Vagina (tissue), 2 donors: ENCODE results near the gene COX6B1. TPM values are rescaled to one million over a fixed set of nuclear protein-coding genes. Genes with fewer than 3 reads are reported as not detected.

ENCODE experiments used
- DNase-seq, 2 donors: peaks; one replicate each; pipeline ENCODE4 v3.0.0-alpha.2; 2017; ENCODE audit errors: extremely low spot score in 2 of 2
- H3K27ac ChIP-seq: fragments of 200-600 bp; sonication (generic); one replicate; pipeline ENCODE4 v1.5.1; 2019
- H3K27me3 ChIP-seq: fragments of 200-600 bp; sonication (generic); one replicate; pipeline ENCODE4 v1.5.1; 2019
- H3K36me3 ChIP-seq, 2 donors: fragments of 200-600 bp; sonication (generic); one replicate each; pipeline ENCODE4 v1.5.1; 2017 to 2019
- H3K4me1 ChIP-seq: fragments of 200-600 bp; sonication (generic); one replicate; pipeline ENCODE4 v1.5.1; 2019
- H3K4me3 ChIP-seq, 2 donors: fragments of 200-600 bp; sonication (generic); 1 replicate in 1 of 2; 2 replicates in 1 of 2; pipeline ENCODE4 v1.5.1; 2016 to 2019
- H3K9me3 ChIP-seq: fragments of 200-600 bp; sonication (generic); one replicate; pipeline ENCODE4 v1.5.1; 2019
- CTCF ChIP-seq, 3 experiments: fragments of 450-650 bp in 2 of 3; fragments of 200-600 bp in 1 of 3; sonication (generic) in 1 of 3; IDR thresholded peaks; one replicate each; pipeline ENCODE4 v1.5.1; 2017 to 2019; ENCODE audit warnings: antibody characterized with exemption in 3 of 3, mild to moderate bottlenecking in 2 of 3, moderate library complexity in 2 of 3
- POLR2A ChIP-seq, 2 donors: fragments of 450-650 bp; IDR thresholded peaks; one replicate each; pipeline ENCODE4 v1.6.1; 2017; ENCODE audit warnings: antibody characterized with exemption in 2 of 2, mild to moderate bottlenecking in 2 of 2, moderate library complexity in 2 of 2
- POLR2AphosphoS5 ChIP-seq, 2 donors: sonication (generic); formaldehyde crosslinking; IDR thresholded peaks; one replicate each; pipeline ENCODE4 v1.9.0; 2017; ENCODE audit warnings: antibody characterized with exemption in 2 of 2, mild to moderate bottlenecking in 2 of 2, low read depth in 1 of 2; ENCODE audit not compliant: insufficient read depth in 1 of 2
- intact Hi-C: fragments of 100-400 bp; cut with DNase I; formaldehyde crosslinking; loops from one replicate; pipeline ENCODE4 v1.15.1; 2023
- total RNA-seq: library from RNA; depleted of rRNA; stranded (reverse); fragments of >200 nt; gene quantifications from one replicate; pipeline ENCODE4 v1.2.3, GENCODE V29; 2016

The COX6B1 gene
- total RNA-seq, 1 donor from 2014 or later, result 265 TPM

GRCh38 chr19:35665157-35665556 lies 17.0 kb downstream of the COX6B1 start:
- no peak for DNase-seq
- intact Hi-C loops, result no loop called here
- H3K36me3 ChIP-seq, result peaks cover 0 to 5% of the 10 kb centered on the region in 2 donors

GRCh38 chr19:35665604-35666003 lies 17.5 kb downstream of the COX6B1 start:
- no peak for TF ChIP-seq POLR2A (IDR thresholded peaks at IDR 0.05)
- TF ChIP-seq CTCF (IDR thresholded peaks at IDR 0.05), result no peak
- TF ChIP-seq POLR2AphosphoS5 (IDR thresholded peaks at IDR 0.05; ENCODE audit: insufficient read depth in 1 of 2, low read depth in 1 of 2), result no peak
- intact Hi-C loops, result no loop called here
- Histone ChIP-seq H3K36me3 (peaks cover 0 to under 1% of the 10 kb centered on the region in 2 donors), H3K4me1 (no peaks in the 10 kb centered on the region), H3K27ac (no peak overlapping the region), H3K27me3 (no peaks in the 10 kb centered on the region), H3K9me3 (no peaks in the 10 kb centered on the region), H3K4me3 (no peak overlapping the region)
- DNase-seq, result no peak

More at GRCh38 chr19:35665157-35665556, 17.0 kb downstream of the COX6B1 start:
- Histone ChIP-seq H3K4me1 (no peaks in the 10 kb centered on the region), H3K27ac (no peak overlapping the region), H3K27me3 (no peaks in the 10 kb centered on the region), H3K4me3 (no peak overlapping the region), H3K9me3 (no peaks in the 10 kb centered on the region)
- no peak for TF ChIP-seq POLR2AphosphoS5 (IDR thresholded peaks at IDR 0.05; ENCODE audit: insufficient read depth in 1 of 2, low read depth in 1 of 2)

- intact Hi-C loops, result no loop called here
- H3K27me3 ChIP-seq, result no peaks in the 10 kb centered on the region
- H3K36me3 ChIP-seq, result no peaks in the 10 kb centered on the region
- no peak for TF ChIP-seq POLR2AphosphoS5 (IDR thresholded peaks at IDR 0.05; ENCODE audit: insufficient read depth in 1 of 2, low read depth in 1 of 2)
- TF ChIP-seq CTCF (IDR thresholded peaks at IDR 0.05), result no peak
- no peak for TF ChIP-seq POLR2A (IDR thresholded peaks at IDR 0.05)
- DNase-seq, result no peak
- no peaks in the 10 kb centered on the region for H3K4me1 ChIP-seq
- H3K27ac ChIP-seq, result no peak within 1 kb of the TSS
- H3K4me3 ChIP-seq, result peak within 1 kb of the TSS in 1 of 2 donors; percentile 11
- H3K9me3 ChIP-seq, result no peaks in the 10 kb centered on the region
Measured at GRCh38 chr19:35666251-35666913, 18.3 kb downstream of the COX6B1 start, which contains the start of gene UPK1A. UPK1A (plus strand) TSS chr19:35666517; CDS start chr19:35666813, 296 bp downstream.

GRCh38 chr19:35669566-35669965 lies 21.4 kb downstream of the COX6B1 start:
- Histone ChIP-seq H3K36me3 (no peaks in the 10 kb centered on the region), H3K4me1 (no peaks in the 10 kb centered on the region), H3K27ac (no peak overlapping the region), H3K9me3 (no peaks in the 10 kb centered on the region), H3K4me3 (no peak overlapping the region), H3K27me3 (no peaks in the 10 kb centered on the region)
- DNase-seq, result no peak
- TF ChIP-seq POLR2A (IDR thresholded peaks at IDR 0.05) (no peak), POLR2AphosphoS5 (IDR thresholded peaks at IDR 0.05; ENCODE audit: insufficient read depth in 1 of 2, low read depth in 1 of 2) (no peak), CTCF (IDR thresholded peaks at IDR 0.05) (no peak)
- intact Hi-C loops, result no loop called here

- intact Hi-C loops, result no loop called here
- DNase-seq, result no peak
Measured at GRCh38 chr19:35669974-35670373, 21.9 kb downstream of the COX6B1 start.

More at GRCh38 chr19:35669974-35670373, 21.9 kb downstream of the COX6B1 start:
- no peak for TF ChIP-seq POLR2A (IDR thresholded peaks at IDR 0.05)
- no peak for TF ChIP-seq CTCF (IDR thresholded peaks at IDR 0.05)
- no peak for TF ChIP-seq POLR2AphosphoS5 (IDR thresholded peaks at IDR 0.05; ENCODE audit: insufficient read depth in 1 of 2, low read depth in 1 of 2)
- Histone ChIP-seq H3K27ac (no peak overlapping the region), H3K9me3 (no peaks in the 10 kb centered on the region), H3K4me3 (no peak overlapping the region), H3K4me1 (no peaks in the 10 kb centered on the region), H3K27me3 (no peaks in the 10 kb centered on the region), H3K36me3 (no peaks in the 10 kb centered on the region)
